Stomach (tissue), 9 donors: ENCODE results near the gene G2E3. TPM values are rescaled to one million over a fixed set of nuclear protein-coding genes. Genes with fewer than 3 reads are reported as not detected.

Experiments used
- DNase-seq, 2 donors: peaks; one replicate each; pipeline versions ENCODE4 v3.0.0 to v3.0.0-alpha.2; 2013 to 2019
- H3K27ac ChIP-seq, 5 donors: fragments of 200-600 bp in 4 of 5; sonication (generic) in 4 of 5; one replicate each; pipeline ENCODE4 v1.5.1; 2013 to 2019; ENCODE audit warnings: mild to moderate bottlenecking in 1 of 5, moderate library complexity in 1 of 5
- H3K27me3 ChIP-seq, 3 donors: fragments of 200-600 bp; sonication (generic); one replicate each; pipeline ENCODE4 v1.5.1; 2017 to 2019; ENCODE audit warnings: mixed run types in 1 of 3
- H3K36me3 ChIP-seq, 4 donors: fragments of 200-600 bp; sonication (generic); 1 replicate in 3 of 4; 2 replicates in 1 of 4; pipeline ENCODE4 v1.5.1; 2016 to 2019
- H3K4me1 ChIP-seq, 4 donors: fragments of 200-600 bp; sonication (generic); one replicate each; pipeline ENCODE4 v1.5.1; 2016 to 2019
- H3K4me3 ChIP-seq, 4 donors: fragments of 200-600 bp; sonication (generic) in 3 of 4; one replicate each; pipeline ENCODE4 v1.5.1; 2016 to 2019; ENCODE audit warnings: mild to moderate bottlenecking in 1 of 4
- H3K9me3 ChIP-seq, 4 donors: fragments of 200-600 bp; sonication (generic); one replicate each; pipeline ENCODE4 v1.5.1; 2016 to 2019
- CTCF ChIP-seq, 7 experiments: fragments of 450-650 bp in 4 of 7; fragments of 200-600 bp in 3 of 7; sonication (generic) in 3 of 7; IDR thresholded peaks; one replicate each; pipeline ENCODE4 v1.5.1; 2016 to 2019; ENCODE audit warnings: antibody characterized with exemption in 7 of 7, control low read depth in 2 of 7, mild to moderate bottlenecking in 1 of 7
- EP300 ChIP-seq: sonication (generic); formaldehyde crosslinking; IDR thresholded peaks from one replicate; pipeline ENCODE4 v1.6.1; 2017; ENCODE audit warnings: antibody characterized with exemption
- POLR2A ChIP-seq, 4 donors: fragments of 450-650 bp; IDR thresholded peaks; one replicate each; pipeline ENCODE4 v1.6.1; 2016; ENCODE audit warnings: antibody characterized with exemption in 4 of 4, control low read depth in 2 of 4, mild to moderate bottlenecking in 1 of 4, moderate library complexity in 1 of 4
- POLR2AphosphoS5 ChIP-seq, 3 donors: sonication (generic); formaldehyde crosslinking; IDR thresholded peaks; one replicate each; pipeline ENCODE4 v1.6.1; 2016; ENCODE audit warnings: antibody characterized with exemption in 3 of 3
- WGBS, 5 donors: extraction: QIAGEN DNeasy Blood & Tissue Kit in 3 of 5; methylation state at CpG; one replicate each; pipeline versions ENCODE4 v1.1.5 to v1.1.7; 2013 to 2018; 5-methylcytosine and 5-hydroxymethylcytosine counted together
- intact Hi-C: fragments of 100-400 bp; cut with DNase I; formaldehyde crosslinking; loops from one replicate; pipeline ENCODE4 v1.15.1; 2023; ENCODE audit warnings: low total_unique reads
- polyA plus RNA-seq, 3 donors: library from polyadenylated mRNA; stranded (reverse); fragments of 200-250 nt; gene quantifications; one replicate each; pipeline ENCODE4 v1.2.3, GENCODE V29; 2013
- total RNA-seq, 5 donors: library from RNA; depleted of rRNA; stranded (reverse); fragments of >200 nt; gene quantifications; one replicate each; pipeline versions ENCODE4 v1.1.0 to v1.2.3, GENCODE V29; 2014 to 2016
- donor health status: healthy with polysubstance abuse.
- donor health status: Bipolar disorder and iron deficiency.
- donor health status: healthy.

The G2E3 gene
- total and polyA plus RNA-seq, 8 donors: 3.3 to 26.1 (median 6.9) TPM

- H3K27ac ChIP-seq: no peak overlapping the region
- no peaks in the 10 kb centered on the region for H3K9me3 ChIP-seq
- DNase-seq: no peak
- no peaks in the 10 kb centered on the region for H3K4me1 ChIP-seq
- 95 to 96% (median 96%) methylated on average over 7 of the region's 7 CpGs for WGBS, 5 donors
- H3K4me3 ChIP-seq: no peak overlapping the region
- intact Hi-C loops: no loop called here
- TF ChIP-seq POLR2A (IDR thresholded peaks at IDR 0.05): no peak
- no peak for TF ChIP-seq POLR2AphosphoS5 (IDR thresholded peaks at IDR 0.05)
- no peak for TF ChIP-seq CTCF (IDR thresholded peaks at IDR 0.05)
- no peak for TF ChIP-seq EP300
- no peaks in the 10 kb centered on the region for H3K36me3 ChIP-seq
- H3K27me3 ChIP-seq: no peaks in the 10 kb centered on the region
These were observed 31.8 kb upstream of the G2E3 start for GRCh38 chr14:30527196-30527595.

GRCh38 chr14:30528119-30528518 lies 30.8 kb upstream of the G2E3 start:
- no peaks in the 10 kb centered on the region for H3K36me3 ChIP-seq
- WGBS, 5 donors: 72 to 84% (median 76%) methylated on average over 5 of the region's 5 CpGs
- intact Hi-C loops: no loop called here
- H3K4me3 ChIP-seq: no peak overlapping the region
- H3K27ac ChIP-seq: no peak overlapping the region
- H3K9me3 ChIP-seq: no peaks in the 10 kb centered on the region
- no peaks in the 10 kb centered on the region for H3K4me1 ChIP-seq
- H3K27me3 ChIP-seq: no peaks in the 10 kb centered on the region
- DNase-seq: no peak
- TF ChIP-seq POLR2A (IDR thresholded peaks at IDR 0.05) (no peak), CTCF (IDR thresholded peaks at IDR 0.05) (no peak)

GRCh38 chr14:30528778-30529642 lies 29.9 kb upstream of the G2E3 start:
- Histone ChIP-seq H3K27me3 (no peaks in the 10 kb centered on the region), H3K27ac (no peak overlapping the region), H3K4me3 (no peak overlapping the region), H3K9me3 (no peaks in the 10 kb centered on the region), H3K4me1 (no peaks in the 10 kb centered on the region), H3K36me3 (no peaks in the 10 kb centered on the region)
- intact Hi-C loops: no loop called here
- DNase-seq: no peak
- no peak for TF ChIP-seq POLR2AphosphoS5 (IDR thresholded peaks at IDR 0.05)
- TF ChIP-seq POLR2A (IDR thresholded peaks at IDR 0.05): no peak
- TF ChIP-seq EP300: no peak
- no peak for TF ChIP-seq CTCF (IDR thresholded peaks at IDR 0.05)
- WGBS, 5 donors: 80 to 91% (median 90%) methylated on average over 12 of the region's 12 CpGs

- no peak for TF ChIP-seq POLR2AphosphoS5 (IDR thresholded peaks at IDR 0.05)
- TF ChIP-seq CTCF (IDR thresholded peaks at IDR 0.05): no peak
- no peak for TF ChIP-seq EP300
- no peak for TF ChIP-seq POLR2A (IDR thresholded peaks at IDR 0.05)
- DNase-seq: no peak
- intact Hi-C loops: no loop called here
These were observed 26.7 kb upstream of the G2E3 start for GRCh38 chr14:30532264-30532663.

More at GRCh38 chr14:30532264-30532663, 26.7 kb upstream of the G2E3 start:
- Histone ChIP-seq H3K27me3 (no peaks in the 10 kb centered on the region), H3K9me3 (no peaks in the 10 kb centered on the region), H3K4me3 (no peak overlapping the region), H3K4me1 (no peaks in the 10 kb centered on the region), H3K36me3 (no peaks in the 10 kb centered on the region), H3K27ac (no peak overlapping the region)
- 64 to 79% (median 69%) methylated on average over 5 of the region's 5 CpGs for WGBS, 5 donors
